GM21526 (cell line): Measurements from ENCODE around the gene DCAF4.
"Not testable (repeated sequence)": the region's sequence is repeated elsewhere in the genome, so short reads cannot be mapped to it uniquely, and the experiment has no call there.

Experiments used
- ATAC-seq: cut with Tn5 transposase; IDR thresholded peaks from one replicate; pipeline ENCODE4 v1.9.1; 2021; ENCODE audit warnings: moderate library complexity; ENCODE audit not compliant: unreplicated experiment, low FRiP score

DCAF4 gene

GRCh38 chr14:72929316-72930080, 3.2 kb downstream of the DCAF4 start:
- ATAC-seq, result no peak

- no peak for ATAC-seq
These were observed 6.6 kb downstream of the DCAF4 start for GRCh38 chr14:72932893-72933292.

GRCh38 chr14:72939630-72940029, 13.4 kb downstream of the DCAF4 start:
- ATAC-seq, result no peak

GRCh38 chr14:72941286-72941985, 15.2 kb downstream of the DCAF4 start:
- no peak for ATAC-seq

GRCh38 chr14:72942934-72943333, 16.7 kb downstream of the DCAF4 start:
- ATAC-seq, result no peak

- ATAC-seq, result no peak
These were observed 17.7 kb downstream of the DCAF4 start for GRCh38 chr14:72943876-72944430.

DNA sequence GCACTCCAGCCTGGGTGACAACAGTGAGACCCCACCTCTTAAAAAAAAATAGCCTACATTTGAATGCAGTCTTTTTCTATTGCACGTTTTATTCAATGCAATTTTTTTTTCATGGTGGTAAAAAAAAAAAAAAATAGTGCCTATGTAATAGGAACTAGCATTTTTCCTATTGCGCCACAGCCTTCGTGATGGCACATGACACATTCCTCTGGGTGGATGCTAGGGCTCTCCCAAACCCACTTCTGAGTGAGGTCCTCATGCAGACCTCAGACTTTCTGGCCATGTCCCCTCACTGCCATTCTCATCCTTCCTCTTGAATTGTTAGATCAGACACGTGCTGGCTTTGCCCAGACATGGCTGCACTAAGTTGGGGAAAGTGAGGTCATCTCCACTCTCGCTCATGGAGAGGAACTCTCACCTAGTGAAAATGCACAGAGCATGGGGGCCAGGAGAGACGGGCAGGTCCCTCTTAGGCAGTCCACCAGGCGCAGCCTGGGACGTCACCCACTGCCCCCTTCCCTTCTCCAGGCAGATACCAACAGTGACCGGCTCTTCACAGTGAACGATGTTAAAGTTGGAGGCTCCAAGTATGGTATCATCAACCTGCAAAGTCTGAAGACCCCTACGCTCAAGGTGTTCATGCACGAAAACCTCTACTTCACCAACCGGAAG, 19.2 kb downstream of the DCAF4 start:
- no peak for ATAC-seq

DNA sequence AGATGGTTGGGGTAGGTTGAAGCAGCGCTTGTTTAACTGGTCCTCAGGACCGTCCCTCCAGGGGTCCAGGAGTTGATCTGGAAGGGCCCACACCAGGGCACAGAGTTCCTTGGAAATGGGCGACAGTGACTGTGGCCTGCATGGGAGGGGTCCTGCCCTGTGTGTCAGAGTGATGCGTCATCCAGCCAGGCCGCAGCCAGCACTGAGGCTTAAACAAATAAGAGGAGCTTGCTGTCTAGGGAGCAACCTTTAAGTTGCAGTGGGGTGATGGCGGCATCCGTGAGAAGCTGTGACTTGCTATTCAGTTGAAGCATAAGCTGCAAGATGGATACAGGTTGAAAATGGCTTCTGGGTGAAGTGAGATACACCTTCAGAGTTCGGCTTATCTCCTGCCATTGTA, 20.2 kb downstream of the DCAF4 start:
- ATAC-seq, result no peak

DNA sequence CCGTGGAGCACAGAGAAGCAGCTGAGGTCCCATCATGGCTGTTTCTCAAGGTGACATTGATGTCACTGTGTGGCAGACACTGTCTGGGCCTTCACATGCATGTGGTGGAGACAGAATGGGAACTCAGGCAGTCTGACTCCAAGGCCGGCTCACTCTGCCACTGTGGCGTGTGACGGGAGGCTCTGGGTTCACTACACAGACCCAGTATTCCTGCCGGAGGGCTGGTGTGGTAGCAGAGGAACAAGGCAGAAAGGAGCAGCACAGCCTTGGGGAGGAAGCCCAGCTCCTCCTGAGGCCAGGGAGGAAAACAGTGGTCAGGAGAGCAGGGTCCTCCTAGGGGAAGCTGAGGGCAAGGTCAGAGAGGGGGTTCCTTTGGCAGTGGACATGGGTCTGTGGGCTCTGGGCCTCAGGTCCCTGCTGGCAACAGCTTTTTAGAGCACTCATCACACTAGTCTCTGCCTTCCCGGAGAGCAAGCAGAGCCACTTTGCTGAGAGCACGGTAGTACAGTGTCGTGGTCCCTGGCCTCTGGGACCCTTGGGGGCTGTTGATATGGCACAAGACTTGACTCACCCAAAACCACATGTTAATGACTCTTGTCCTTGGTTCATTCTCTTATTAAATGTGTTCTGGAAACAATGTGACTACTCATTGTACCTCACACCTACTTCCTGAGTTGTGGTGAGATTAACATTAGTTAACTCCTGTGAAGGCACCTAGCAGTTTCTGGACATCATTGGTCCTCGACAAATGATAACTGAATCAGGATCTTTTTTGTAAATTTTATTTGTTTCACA, 21.3 kb downstream of the DCAF4 start:
- ATAC-seq, result no peak

- no peak for ATAC-seq
These were observed 22.3 kb downstream of the DCAF4 start for GRCh38 chr14:72948481-72949138.

DNA sequence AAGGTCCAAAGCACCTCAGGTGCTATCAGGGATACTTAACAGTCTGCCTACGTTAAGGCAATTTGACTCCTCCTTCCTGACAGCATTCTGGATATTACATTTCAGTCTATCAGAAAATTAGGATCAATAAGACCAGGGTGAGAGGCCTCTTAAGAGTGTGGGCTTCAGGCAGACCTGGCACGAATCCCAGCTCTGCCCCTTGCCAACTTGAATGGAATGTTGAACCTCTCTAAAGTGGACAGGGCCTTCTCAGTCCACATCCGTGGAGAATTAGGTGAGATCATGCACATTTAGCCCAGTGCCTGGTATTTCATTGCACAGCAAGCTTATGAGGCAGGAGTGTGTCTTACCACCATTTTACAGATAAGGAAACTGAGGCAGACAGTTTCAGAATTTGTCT, 25.9 kb downstream of the DCAF4 start:
- ATAC-seq, result no peak

GRCh38 chr14:72956741-72957140, 30.5 kb downstream of the DCAF4 start:
- ATAC-seq, result not testable (repeated sequence)

- no peak for ATAC-seq
These were observed 30.9 kb downstream of the DCAF4 start for GRCh38 chr14:72957213-72957612.

DNA sequence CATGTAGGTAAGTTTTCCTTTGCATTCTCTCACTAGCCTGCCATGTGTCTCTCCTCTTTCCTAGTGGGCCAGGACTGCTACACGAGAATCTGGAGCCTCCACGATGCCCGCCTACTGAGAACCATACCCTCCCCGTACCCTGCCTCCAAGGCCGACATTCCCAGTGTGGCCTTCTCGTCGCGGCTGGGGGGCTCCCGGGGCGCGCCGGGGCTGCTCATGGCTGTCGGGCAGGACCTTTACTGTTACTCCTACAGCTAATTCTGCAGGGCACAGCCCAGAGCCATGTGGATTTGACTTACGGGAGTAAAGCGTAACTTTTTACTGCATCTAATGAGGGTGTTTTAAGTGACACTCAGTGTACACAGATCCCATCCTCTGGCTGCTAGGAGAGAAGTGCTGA, 32.3 kb downstream of the DCAF4 start:
- no peak for ATAC-seq

GRCh38 chr14:72961016-72961415, 34.8 kb downstream of the DCAF4 start:
- not testable (repeated sequence) for ATAC-seq

DNA sequence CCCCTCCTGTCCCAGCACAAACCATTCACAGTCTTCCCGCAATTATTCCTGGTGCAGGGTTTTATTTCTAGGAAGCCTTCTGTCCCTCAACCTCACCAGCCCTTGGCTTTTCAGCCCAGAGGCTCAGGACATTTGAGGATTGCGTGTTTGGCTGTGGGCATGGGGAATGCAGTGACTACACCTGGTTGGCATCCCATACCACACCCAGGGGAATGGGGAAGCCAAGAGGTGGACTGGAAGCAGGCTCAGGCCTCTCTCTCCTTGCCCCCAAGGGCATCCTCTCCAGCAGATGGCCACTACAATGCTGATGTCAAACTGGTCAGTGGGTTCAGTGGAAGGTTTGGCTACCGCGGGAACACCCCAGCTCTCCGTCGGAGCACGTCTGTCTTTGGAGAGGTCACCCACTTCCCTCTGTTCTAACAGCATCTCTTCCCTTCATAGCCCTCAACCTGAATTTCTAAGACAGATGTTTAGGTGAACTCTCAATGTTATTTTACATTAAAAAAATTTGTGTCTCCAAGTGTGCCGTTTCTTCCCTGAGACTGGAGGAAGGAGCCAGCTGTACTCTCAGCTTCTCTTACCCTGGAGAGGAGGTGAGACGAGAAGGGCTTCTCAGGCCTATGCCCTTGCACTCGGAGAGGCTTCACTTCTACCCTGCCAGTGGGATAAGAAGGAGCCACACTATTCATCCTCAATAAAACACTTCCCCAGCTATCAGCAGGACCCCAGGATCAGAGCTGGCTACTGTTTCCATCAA, 35.5 kb downstream of the DCAF4 start:
- ATAC-seq, result no peak

- not testable (repeated sequence) for ATAC-seq
These were observed 36.1 kb downstream of the DCAF4 start for GRCh38 chr14:72962336-72962754.

GRCh38 chr14:72962829-72963312, 36.6 kb downstream of the DCAF4 start:
- no peak for ATAC-seq

DNA sequence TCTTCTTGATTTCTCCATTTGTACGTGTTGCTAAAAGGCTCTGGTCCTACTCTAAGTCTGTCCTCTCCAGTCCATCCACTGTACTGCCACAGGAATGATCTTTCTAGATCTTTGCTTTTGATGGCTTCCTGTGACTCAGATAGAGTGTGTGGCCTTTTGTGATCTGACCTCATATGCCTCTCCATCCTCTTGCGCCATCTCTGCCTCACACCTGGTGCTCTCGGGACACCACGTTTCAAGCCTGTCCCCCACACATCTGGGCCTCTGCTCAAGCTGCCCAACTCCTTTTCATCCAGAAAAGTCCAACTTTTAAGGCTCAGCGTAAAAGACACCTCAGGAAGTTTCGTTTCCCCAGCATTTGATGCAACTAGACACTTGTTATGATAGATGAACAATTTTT, 39.0 kb downstream of the DCAF4 start:
- ATAC-seq, result no peak
